Endothelial cell of umbilical vein (primary cell): ENCODE measurements around the gene GAK. TPM values are rescaled to one million over a fixed set of nuclear protein-coding genes. Genes with fewer than 3 reads are reported as not detected.

Source experiments
- BruUV-seq: library from RNA; stranded (reverse); fragments of 400-500 nt; replicated peaks from 2 replicates; lab custom pipeline; 2021; lab: Mats Ljungman, UMichigan
- CTCF ChIA-PET: fragments of 300-600, 350-600 bp; sonication (Branson Sonifier 250); formaldehyde crosslinking; loops from one replicate; lab custom pipeline; 2021; ENCODE audit warnings: antibody characterized with exemption, inconsistent platforms; lab: Charles Lee
- POLR2A ChIA-PET: fragments of 300-600, 350-600 bp; sonication (Branson Sonifier 250); formaldehyde crosslinking; loops from one replicate; lab custom pipeline; 2021; ENCODE audit warnings: antibody characterized with exemption, inconsistent platforms; lab: Charles Lee
- DNase-seq: peaks from one replicate; pipeline ENCODE4 v3.0.0-alpha.2; 2011; ENCODE audit warnings: low read depth, low spot score
- FAIRE-seq: peaks from 2 replicates; lab custom pipeline; 2011; peaks lifted over from hg19 to GRCh38; lab: Jason Lieb, UNC
- H2AFZ ChIP-seq: 2 replicates; pipeline ENCODE4 v1.6.0; 2012; ENCODE audit warnings: low read depth, low read length, control low read depth, inconsistent platforms
- H3K27ac ChIP-seq: 2 replicates; pipeline ENCODE4 v1.5.1; 2011; ENCODE audit warnings: low read depth, mild to moderate bottlenecking, control low read depth, low read length, moderate library complexity; ENCODE audit not compliant: insufficient read depth
- H3K27me3 ChIP-seq, 2 experiments: 2 replicates each; pipeline versions ENCODE4 v1.6.0 to v1.6.1; 2011; ENCODE audit warnings: low read length in 2 of 2, mixed read lengths in 1 of 2; ENCODE audit not compliant: control insufficient read depth in 2 of 2, insufficient read depth in 2 of 2
- H3K36me3 ChIP-seq, 2 experiments: 2 replicates in 1 of 2; 3 replicates in 1 of 2; pipeline ENCODE4 v1.5.1; 2011; ENCODE audit warnings: low read length in 2 of 2, mild to moderate bottlenecking in 1 of 2, moderate library complexity in 1 of 2; ENCODE audit not compliant: control insufficient read depth in 2 of 2, insufficient read depth in 2 of 2; ENCODE audit errors: extremely low read depth in 1 of 2
- H3K4me1 ChIP-seq: 3 replicates; pipeline ENCODE4 v1.5.1; 2011; ENCODE audit warnings: mild to moderate bottlenecking, low read length; ENCODE audit not compliant: control insufficient read depth, insufficient read depth; ENCODE audit errors: extremely low read depth
- H3K4me2 ChIP-seq: 2 replicates; pipeline ENCODE4 v1.6.1; 2011; ENCODE audit warnings: low read length, control low read depth, mixed read lengths; ENCODE audit not compliant: insufficient read depth
- H3K4me3 ChIP-seq, 3 experiments: fragments of 200-600 bp in 1 of 3; sonication (generic), shearing (Covaris generic) in 1 of 3; replicated peaks in 1 of 3; 2 replicates each; pipeline ENCODE4 v1.5.1; 2011 to 2016; ENCODE audit warnings: control low read depth in 3 of 3, low read length in 3 of 3, mild to moderate bottlenecking in 2 of 3, inconsistent platforms in 1 of 3, low read depth in 1 of 3, moderate library complexity in 1 of 3; ENCODE audit not compliant: insufficient read depth in 1 of 3
- H3K79me2 ChIP-seq: 2 replicates; pipeline ENCODE4 v1.6.0; 2012; ENCODE audit warnings: low read length, inconsistent platforms; ENCODE audit not compliant: control insufficient read depth, insufficient read depth
- H3K9ac ChIP-seq: replicated peaks from 2 replicates; pipeline ENCODE3; 2011; ENCODE audit warnings: low read length, control low read depth; ENCODE audit not compliant: insufficient read depth; ENCODE audit errors: extremely low read depth
- H3K9me1 ChIP-seq: replicated peaks from 3 replicates; pipeline ENCODE4 v1.6.0; 2011; ENCODE audit warnings: mild to moderate bottlenecking, low read length; ENCODE audit not compliant: control insufficient read depth, insufficient read depth; ENCODE audit errors: extremely low read depth
- H3K9me3 ChIP-seq: replicated peaks from 2 replicates; pipeline ENCODE4 v1.5.1; 2012; ENCODE audit warnings: low read length, inconsistent platforms; ENCODE audit not compliant: control insufficient read depth, insufficient read depth
- H4K20me1 ChIP-seq: replicated peaks from 2 replicates; pipeline ENCODE3; 2011; ENCODE audit warnings: mild to moderate bottlenecking, low read length; ENCODE audit not compliant: control insufficient read depth, insufficient read depth; ENCODE audit errors: extremely low read depth
- EZH2 ChIP-seq: IDR thresholded peaks from 2 replicates; pipeline ENCODE4 v1.6.1; 2012; ENCODE audit warnings: borderline replicate concordance, low read depth, mild to moderate bottlenecking, moderate library complexity, low read length, inconsistent platforms; ENCODE audit not compliant: severe bottlenecking
- FOS ChIP-seq: IDR thresholded peaks from 2 replicates; pipeline ENCODE4 v1.6.1; 2011; ENCODE audit warnings: mild to moderate bottlenecking, low read length, moderate library complexity, borderline replicate concordance; ENCODE audit not compliant: insufficient read depth
- GATA2 ChIP-seq: IDR thresholded peaks from 2 replicates; pipeline ENCODE4 v1.7.0; 2011; ENCODE audit warnings: low read depth, mild to moderate bottlenecking, moderate library complexity, mixed read lengths, low read length; ENCODE audit not compliant: insufficient read length, insufficient read depth
- JUN ChIP-seq: IDR thresholded peaks from 2 replicates; pipeline ENCODE4 v1.6.1; 2011; ENCODE audit warnings: borderline replicate concordance, low read depth; ENCODE audit not compliant: insufficient read length, insufficient read depth
- MYC ChIP-seq: IDR thresholded peaks from one replicate; pipeline ENCODE4 v1.6.1; 2011; ENCODE audit warnings: mild to moderate bottlenecking, low read depth, low read length
- POLR2A ChIP-seq: IDR thresholded peaks from 2 replicates; pipeline ENCODE4 v1.6.1; 2012; ENCODE audit warnings: low read depth, mild to moderate bottlenecking, control low read depth, low read length
- POLR2AphosphoS5 ChIP-seq: IDR thresholded peaks from 2 replicates; pipeline ENCODE4 v1.6.1; 2012; ENCODE audit warnings: low read depth, mild to moderate bottlenecking, control low read depth, low read length, moderate library complexity; ENCODE audit not compliant: insufficient read depth
- dilution Hi-C: fragments of 300-500 bp; cut with MboI; formaldehyde crosslinking; loops from one replicate; pipeline ENCODE4 v1.15.0; 2019; ENCODE audit warnings: low sequenced_read_pairs; ENCODE audit not compliant: extremely low pct_ligation_motif_present
- intact Hi-C: fragments of 100-400 bp; cut with micrococcal nuclease; formaldehyde crosslinking; loops from one replicate; pipeline ENCODE4 v1.10.0; 2022
- polyA plus RNA-seq, 4 experiments: library from polyadenylated mRNA; depleted of rRNA in 3 of 4; stranded (reverse) in 3 of 4; unstranded in 1 of 4; fragments of >200 nt; gene quantifications; 2 replicates each; pipeline versions ENCODE4 v1.2.1 to v1.2.3, GENCODE V29; 2011 to 2012; ENCODE audit warnings: missing spikeins in 1 of 4
- total RNA-seq: library from RNA; stranded (reverse); gene quantifications from 2 replicates; pipeline ENCODE4 v1.2.3, GENCODE V29; 2021
- TF ChIP-seq, protein P1 (sequence below): IDR thresholded peaks from 2 replicates; pipeline ENCODE4 v1.6.1; 2011; ENCODE audit not compliant: insufficient read depth, insufficient read length
- TF ChIP-seq, protein P2 (sequence below), 2 donors: IDR thresholded peaks; 1 replicate in 1 of 2; 2 replicates in 1 of 2; pipeline ENCODE4 v1.5.1; 2011; ENCODE audit warnings: low read length in 2 of 2, mild to moderate bottlenecking in 2 of 2, moderate library complexity in 2 of 2, control low read depth in 1 of 2, inconsistent platforms in 1 of 2, low read depth in 1 of 2; ENCODE audit not compliant: insufficient read depth in 1 of 2; ENCODE audit errors: extremely low read depth in 1 of 2

Gene GAK
- total and polyA plus RNA-seq, 2 donors (not counting 3 experiments of a cell fraction or from before 2014, with no cell fraction given): 49.6 to 109 TPM

DNA sequence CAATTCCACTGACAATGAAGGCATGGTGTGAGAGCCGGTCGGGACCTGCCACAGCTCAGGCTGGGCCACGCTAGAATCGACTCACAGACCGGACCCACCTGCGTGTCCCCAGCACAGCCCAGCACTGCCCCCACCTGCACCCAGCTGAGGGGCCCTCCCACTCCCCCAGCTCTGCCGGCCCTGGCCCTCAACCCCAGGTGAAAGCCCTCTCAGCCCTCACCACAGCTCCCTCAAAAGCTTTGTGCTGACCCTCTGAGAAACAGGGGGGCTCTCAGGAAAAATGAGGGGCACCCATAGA is 25.1 kb downstream of the GAK start:
- peaks cover 4 to 17% of the 10 kb centered on the region in 2 experiments for H3K36me3 ChIP-seq
- H3K9me1 ChIP-seq: no peaks in the 10 kb centered on the region
- CTCF ChIA-PET: interaction anchor here (1.5 kb wide), 1 partner anchor 10 kb away, joined by 4 read pairs; no protein-coding TSS in a partner anchor
- H3K4me1 ChIP-seq: peaks cover 8% of the 10 kb centered on the region
- H3K4me2 ChIP-seq: no peak overlapping the region
- FAIRE-seq (no peak), DNase-seq (no peak)
- H3K9me3 ChIP-seq: no peaks in the 10 kb centered on the region
- no peak overlapping the region for H2AFZ ChIP-seq
- peaks cover 15% of the 10 kb centered on the region for H3K79me2 ChIP-seq
- POLR2A ChIA-PET: no interaction called here
- dilution Hi-C loops (no loop called here), intact Hi-C loops (no loop called here)
- TF ChIP-seq, protein P1, sequence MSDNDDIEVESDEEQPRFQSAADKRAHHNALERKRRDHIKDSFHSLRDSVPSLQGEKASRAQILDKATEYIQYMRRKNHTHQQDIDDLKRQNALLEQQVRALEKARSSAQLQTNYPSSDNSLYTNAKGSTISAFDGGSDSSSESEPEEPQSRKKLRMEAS: no peak
- H3K9ac ChIP-seq: no peak overlapping the region
- H4K20me1 ChIP-seq: no peaks in the 10 kb centered on the region
- no peaks in the 10 kb centered on the region for H3K27me3 ChIP-seq
- no peak overlapping the region for H3K4me3 ChIP-seq
- no TSS peak for BruUV-seq
- H3K27ac ChIP-seq: no peak overlapping the region

DNA sequence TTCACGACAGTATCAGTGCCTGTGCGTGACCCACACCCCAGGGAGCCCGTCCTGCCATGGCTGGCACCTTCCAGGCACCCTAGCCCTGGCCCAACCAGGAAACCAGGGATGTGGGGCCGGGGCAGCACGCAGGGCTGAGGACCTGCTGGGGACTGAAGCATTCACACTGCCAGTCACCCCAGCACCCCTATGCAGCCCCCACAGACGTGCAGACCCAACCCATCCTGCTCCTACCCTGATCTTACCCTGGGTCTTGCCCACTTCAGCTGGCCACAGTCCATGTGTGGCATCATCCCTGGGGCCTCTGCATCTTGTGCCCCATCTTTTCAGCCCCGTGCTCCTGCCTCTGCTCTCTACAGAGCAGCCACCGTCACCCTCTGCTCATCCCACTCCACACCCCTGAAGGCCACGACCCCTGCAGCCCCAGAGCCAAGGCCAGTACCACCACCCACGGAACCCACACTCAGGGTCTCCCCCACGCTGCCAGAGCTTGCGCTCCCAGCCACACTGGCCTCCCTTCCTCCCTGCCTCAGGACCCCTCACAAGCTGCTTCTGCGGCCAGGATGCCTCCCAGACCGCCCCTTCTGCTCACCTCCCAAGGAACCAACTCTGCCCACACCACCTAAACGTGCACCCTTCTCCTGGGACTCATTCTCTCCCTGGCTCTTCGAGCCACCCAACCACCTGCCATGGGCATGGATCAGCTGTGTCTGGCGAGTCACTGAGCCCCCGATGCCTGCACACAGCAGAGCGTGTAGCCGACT is 25.6 kb downstream of the GAK start:
- Histone ChIP-seq H3K79me2 (peaks cover 15% of the 10 kb centered on the region), H3K36me3 (peaks cover 3 to 15% of the 10 kb centered on the region in 2 experiments), H3K27ac (no peak overlapping the region), H3K4me3 (no peak overlapping the region), H3K4me1 (peaks cover 8% of the 10 kb centered on the region), H3K27me3 (no peaks in the 10 kb centered on the region), H3K9me1 (no peaks in the 10 kb centered on the region), H4K20me1 (no peaks in the 10 kb centered on the region), H3K9me3 (no peaks in the 10 kb centered on the region), H3K9ac (no peak overlapping the region), H3K4me2 (no peak overlapping the region), H2AFZ (no peak overlapping the region)
- no TSS peak for BruUV-seq
- CTCF ChIA-PET: interaction anchor here (1.5 kb wide), 1 partner anchor 9 kb away, joined by 4 read pairs; no protein-coding TSS in a partner anchor
- dilution Hi-C loops (no loop called here), intact Hi-C loops (no loop called here)
- no peak for DNase-seq
- no peak for FAIRE-seq
- TF ChIP-seq, protein P1: no peak
- no peak for TF ChIP-seq FOS
- TF ChIP-seq, protein P2, sequence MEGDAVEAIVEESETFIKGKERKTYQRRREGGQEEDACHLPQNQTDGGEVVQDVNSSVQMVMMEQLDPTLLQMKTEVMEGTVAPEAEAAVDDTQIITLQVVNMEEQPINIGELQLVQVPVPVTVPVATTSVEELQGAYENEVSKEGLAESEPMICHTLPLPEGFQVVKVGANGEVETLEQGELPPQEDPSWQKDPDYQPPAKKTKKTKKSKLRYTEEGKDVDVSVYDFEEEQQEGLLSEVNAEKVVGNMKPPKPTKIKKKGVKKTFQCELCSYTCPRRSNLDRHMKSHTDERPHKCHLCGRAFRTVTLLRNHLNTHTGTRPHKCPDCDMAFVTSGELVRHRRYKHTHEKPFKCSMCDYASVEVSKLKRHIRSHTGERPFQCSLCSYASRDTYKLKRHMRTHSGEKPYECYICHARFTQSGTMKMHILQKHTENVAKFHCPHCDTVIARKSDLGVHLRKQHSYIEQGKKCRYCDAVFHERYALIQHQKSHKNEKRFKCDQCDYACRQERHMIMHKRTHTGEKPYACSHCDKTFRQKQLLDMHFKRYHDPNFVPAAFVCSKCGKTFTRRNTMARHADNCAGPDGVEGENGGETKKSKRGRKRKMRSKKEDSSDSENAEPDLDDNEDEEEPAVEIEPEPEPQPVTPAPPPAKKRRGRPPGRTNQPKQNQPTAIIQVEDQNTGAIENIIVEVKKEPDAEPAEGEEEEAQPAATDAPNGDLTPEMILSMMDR (IDR thresholded peaks at IDR 0.05; ENCODE audit: extremely low read depth in 1 of 2, insufficient read depth in 1 of 2, low read depth in 1 of 2, low read length in 2 of 2): no peak
- no peak for TF ChIP-seq POLR2AphosphoS5
- no peak for TF ChIP-seq EZH2
- no peak for TF ChIP-seq JUN
- no peak for TF ChIP-seq GATA2
- TF ChIP-seq MYC: no peak
- TF ChIP-seq POLR2A: no peak
- POLR2A ChIA-PET: no interaction called here
